Thyroid gland (tissue), 4 donors: ENCODE results near the gene PNMA8B.

Source experiments
- POLR2A ChIP-seq, 2 donors: fragments of 450-650 bp; IDR thresholded peaks; one replicate each; pipeline ENCODE4 v1.6.1; 2017; ENCODE audit warnings: antibody characterized with exemption in 2 of 2, mild to moderate bottlenecking in 2 of 2, moderate library complexity in 1 of 2
- TF ChIP-seq, protein P1 (sequence below), 6 experiments: fragments of 200-600 bp in 3 of 6; fragments of 450-650 bp in 3 of 6; sonication (generic) in 3 of 6; IDR thresholded peaks; one replicate each; pipeline ENCODE4 v1.5.1; 2016 to 2019; ENCODE audit warnings: antibody characterized with exemption in 6 of 6, mild to moderate bottlenecking in 2 of 6, inconsistent platforms in 1 of 6, moderate library complexity in 1 of 6

DNA sequence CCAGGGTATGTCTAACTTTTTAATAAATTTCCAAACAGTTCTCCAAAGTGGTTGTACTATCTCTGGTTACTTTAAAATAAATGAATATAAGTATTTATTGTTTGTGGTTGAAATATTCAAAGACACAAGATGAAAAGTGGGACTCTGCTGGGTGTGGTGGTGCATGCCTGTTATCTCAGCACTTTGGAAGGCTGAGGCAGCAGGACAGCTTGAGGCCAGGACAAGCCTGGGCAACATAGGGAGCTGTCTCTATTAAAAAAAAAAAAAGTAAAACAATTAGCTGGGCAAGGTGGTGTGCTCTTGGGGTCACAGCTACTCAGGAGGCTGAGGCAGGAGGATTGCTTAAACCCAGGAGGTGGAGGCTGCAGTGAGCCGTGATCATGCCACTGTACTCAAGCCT, 34.7 kb downstream of the PNMA8B start:
- TF ChIP-seq, protein P1, sequence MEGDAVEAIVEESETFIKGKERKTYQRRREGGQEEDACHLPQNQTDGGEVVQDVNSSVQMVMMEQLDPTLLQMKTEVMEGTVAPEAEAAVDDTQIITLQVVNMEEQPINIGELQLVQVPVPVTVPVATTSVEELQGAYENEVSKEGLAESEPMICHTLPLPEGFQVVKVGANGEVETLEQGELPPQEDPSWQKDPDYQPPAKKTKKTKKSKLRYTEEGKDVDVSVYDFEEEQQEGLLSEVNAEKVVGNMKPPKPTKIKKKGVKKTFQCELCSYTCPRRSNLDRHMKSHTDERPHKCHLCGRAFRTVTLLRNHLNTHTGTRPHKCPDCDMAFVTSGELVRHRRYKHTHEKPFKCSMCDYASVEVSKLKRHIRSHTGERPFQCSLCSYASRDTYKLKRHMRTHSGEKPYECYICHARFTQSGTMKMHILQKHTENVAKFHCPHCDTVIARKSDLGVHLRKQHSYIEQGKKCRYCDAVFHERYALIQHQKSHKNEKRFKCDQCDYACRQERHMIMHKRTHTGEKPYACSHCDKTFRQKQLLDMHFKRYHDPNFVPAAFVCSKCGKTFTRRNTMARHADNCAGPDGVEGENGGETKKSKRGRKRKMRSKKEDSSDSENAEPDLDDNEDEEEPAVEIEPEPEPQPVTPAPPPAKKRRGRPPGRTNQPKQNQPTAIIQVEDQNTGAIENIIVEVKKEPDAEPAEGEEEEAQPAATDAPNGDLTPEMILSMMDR (IDR thresholded peaks at IDR 0.05) = no peak
- TF ChIP-seq POLR2A (IDR thresholded peaks at IDR 0.05) = no peak
